ENCODE measurements around the gene SGPL1.

GRCh38 chr10:70837660-70838059 lies 21.9 kb downstream of the SGPL1 start:
- no peak for TF ChIP-seq CTCF (IDR thresholded peaks at IDR 0.05)
- no peak for TF ChIP-seq EZH2phosphoT487 (IDR thresholded peaks at IDR 0.05)

Measured in neural progenitor cell (in vitro differentiated cells).